Naive thymus-derived CD4-positive, alpha-beta T cell (primary cell): ENCODE measurements around the gene USP4. TPM values are rescaled to one million over a fixed set of nuclear protein-coding genes. Genes with fewer than 3 reads are reported as not detected.
"Not testable (repeated sequence)": the region's sequence is repeated elsewhere in the genome, so short reads cannot be mapped to it uniquely, and the experiment has no call there.

Experiments used
- ATAC-seq: fragments of 150-1000 bp; cut with Tn5 transposase; 2 replicates; pipeline ENCODE4 v1.10.0; 2021; ENCODE audit warnings: mild to moderate bottlenecking, moderate library complexity
- CTCF ChIA-PET: fragments of 350-600 bp; sonication (Branson Sonifier 250); formaldehyde crosslinking; loops from one replicate; lab custom pipeline; 2021; ENCODE audit warnings: antibody characterized with exemption; lab: Charles Lee
- POLR2A ChIA-PET: fragments of 350-600 bp; sonication (Branson Sonifier 250); formaldehyde crosslinking; loops from one replicate; lab custom pipeline; 2021; ENCODE audit warnings: antibody characterized with exemption, inconsistent platforms; lab: Charles Lee
- DNase-seq, 9 donors: peaks; one replicate each; pipeline versions ENCODE4 v3.0.0 to v3.0.0-alpha.2; 2020 to 2022; ENCODE audit warnings: mixed read lengths in 1 of 9
- H3K27ac ChIP-seq: one replicate; pipeline ENCODE4 v1.7.0; 2013; ENCODE audit warnings: mild to moderate bottlenecking, low read depth, low read length, moderate library complexity
- H3K27me3 ChIP-seq, 2 donors: one replicate each; pipeline ENCODE4 v1.7.0; 2013; ENCODE audit warnings: low read length in 2 of 2, mild to moderate bottlenecking in 2 of 2, moderate library complexity in 2 of 2; ENCODE audit not compliant: control insufficient read depth in 2 of 2, insufficient read depth in 2 of 2
- H3K36me3 ChIP-seq, 3 experiments: 1 replicate in 2 of 3; 2 replicates in 1 of 3; pipeline ENCODE4 v1.7.0; 2013; ENCODE audit warnings: low read length in 3 of 3, mild to moderate bottlenecking in 3 of 3, moderate library complexity in 1 of 3; ENCODE audit not compliant: insufficient read depth in 3 of 3, control insufficient read depth in 2 of 3
- H3K4me1 ChIP-seq, 2 donors: one replicate each; pipeline ENCODE4 v1.7.0; 2013; ENCODE audit warnings: low read length in 2 of 2, mild to moderate bottlenecking in 2 of 2, moderate library complexity in 1 of 2; ENCODE audit not compliant: control insufficient read depth in 2 of 2, insufficient read depth in 2 of 2
- H3K4me3 ChIP-seq: 2 replicates; pipeline ENCODE4 v1.7.0; 2013; ENCODE audit warnings: mild to moderate bottlenecking, low read length
- H3K9me3 ChIP-seq, 3 experiments: 1 replicate in 2 of 3; 2 replicates in 1 of 3; pipeline ENCODE4 v1.7.0; 2013; ENCODE audit warnings: low read length in 3 of 3; ENCODE audit not compliant: control insufficient read depth in 2 of 3
- H3K27ac Mint-ChIP-seq, 9 donors: one replicate each; pipeline ENCODE4 v1.8.0; 2020 to 2022; ENCODE audit warnings: mixed read lengths in 9 of 9, mild to moderate bottlenecking in 8 of 9, moderate library complexity in 5 of 9, inconsistent platforms in 2 of 9
- H3K27me3 Mint-ChIP-seq, 5 donors: one replicate each; pipeline ENCODE4 v1.8.0; 2021 to 2022; ENCODE audit warnings: mixed read lengths in 5 of 5, mild to moderate bottlenecking in 1 of 5
- H3K36me3 Mint-ChIP-seq, 5 donors: one replicate each; pipeline ENCODE4 v1.8.0; 2020 to 2022; ENCODE audit warnings: mixed read lengths in 5 of 5, mild to moderate bottlenecking in 3 of 5, inconsistent platforms in 1 of 5
- H3K4me1 Mint-ChIP-seq, 7 donors: one replicate each; pipeline ENCODE4 v1.8.0; 2020 to 2022; ENCODE audit warnings: mixed read lengths in 7 of 7, mild to moderate bottlenecking in 3 of 7, inconsistent platforms in 1 of 7
- H3K4me3 Mint-ChIP-seq, 10 donors: one replicate each; pipeline ENCODE4 v1.8.0; 2020 to 2022; ENCODE audit warnings: mild to moderate bottlenecking in 10 of 10, mixed read lengths in 10 of 10, moderate library complexity in 6 of 10, inconsistent platforms in 2 of 10
- H3K9me3 Mint-ChIP-seq, 11 donors: one replicate each; pipeline ENCODE4 v1.8.0; 2020 to 2022; ENCODE audit warnings: mixed read lengths in 11 of 11, mild to moderate bottlenecking in 4 of 11, inconsistent platforms in 1 of 11, moderate library complexity in 1 of 11
- intact Hi-C, 2 donors: fragments of 100-400 bp; cut with micrococcal nuclease; formaldehyde crosslinking; loops; one replicate each; pipeline ENCODE4 v1.15.1; 2023
- polyA plus RNA-seq, 2 donors: library from polyadenylated mRNA; unstranded; fragments of 300-500 nt; fragmentation: Illumina TruSeq; gene quantifications; one replicate each; pipeline ENCODE4 v1.2.3, GENCODE V29; 2021
- total RNA-seq, 6 experiments: library from RNA in 5 of 6; stranded (reverse) in 5 of 6; gene quantifications; 1 replicate in 5 of 6; 2 replicates in 1 of 6; pipeline ENCODE4 v1.2.3 and lab custom pipeline; 2021 to 2026

The USP4 gene
- total and polyA plus RNA-seq, 7 experiments from 2014 or later, result 54.6 to 135 (median 100) TPM

GRCh38 chr3:49333916-49334633 is 5.8 kb downstream of the USP4 start:
- no peak for DNase-seq
- Mint-ChIP-seq H3K36me3 (peaks cover 5 to 27% (median 24%) of the 10 kb centered on the region in 5 donors), H3K4me3 (peak overlapping the region in 2 of 10 donors; percentile 27 to 47), H3K4me1 (peaks cover 23 to 60% (median 44%) of the 10 kb centered on the region in 7 donors), H3K9me3 (peaks cover 0 to 1% (median 0%) of the 10 kb centered on the region in 11 donors), H3K27ac (peak overlapping the region; percentile 18 to 97 (median 94)), H3K27me3 (no peaks in the 10 kb centered on the region)
- Histone ChIP-seq H3K27me3 (no peaks in the 10 kb centered on the region), H3K36me3 (peaks cover 10 to 62% (median 15%) of the 10 kb centered on the region in 3 experiments), H3K4me1 (peaks cover 4 to 14% of the 10 kb centered on the region in 2 donors), H3K9me3 (no peaks in the 10 kb centered on the region), H3K27ac (peak overlapping the region; percentile 69), H3K4me3 (no peak overlapping the region)
- no peak for ATAC-seq
- ChIA-PET POLR2A (interaction anchor here (1.2 to 1.3 kb wide), 2 partner anchors 10 to 12 kb away, joined by 4 to 5 read pairs; no protein-coding TSS in a partner anchor), CTCF (interaction anchor here (0.6 to 1.9 kb wide), 3 partner anchors 19 to 115 kb away, joined by 3 to 9 read pairs (median 4); no protein-coding TSS in a partner anchor)
- intact Hi-C loops, result no loop called here

- H3K27ac ChIP-seq, result peak overlapping the region; percentile 69
- CTCF ChIA-PET, result interaction anchor here (0.6 to 0.9 kb wide), 4 partner anchors 111 to 905 kb away, joined by 3 to 6 read pairs (median 4); no protein-coding TSS in a partner anchor
- no peaks in the 10 kb centered on the region for H3K27me3 ChIP-seq
- H3K4me1 Mint-ChIP-seq, result peaks cover 15 to 56% (median 36%) of the 10 kb centered on the region in 7 donors
- ATAC-seq (peak; percentile 84), DNase-seq (peak in 7 of 9 donors; percentile 25 to 58 (median 38))
- intact Hi-C loops, result no loop called here
- H3K27ac Mint-ChIP-seq, result peak overlapping the region; percentile 81 to 97 (median 94)
- peaks cover 11 to 62% (median 15%) of the 10 kb centered on the region in 3 experiments for H3K36me3 ChIP-seq
- POLR2A ChIA-PET, result interaction anchor here (0.6 to 1.2 kb wide), 4 partner anchors 9 to 1415 kb away, joined by 3 to 4 read pairs (median 4); partner anchors contain the start of gene RHOA
- peak overlapping the region in 8 of 10 donors; percentile 47 to 73 (median 57) for H3K4me3 Mint-ChIP-seq
- H3K4me1 ChIP-seq, result peaks cover 3 to 12% of the 10 kb centered on the region in 2 donors
- H3K27me3 Mint-ChIP-seq, result no peaks in the 10 kb centered on the region
- peaks cover 5 to 30% (median 24%) of the 10 kb centered on the region in 5 donors for H3K36me3 Mint-ChIP-seq
- no peaks in the 10 kb centered on the region for H3K9me3 Mint-ChIP-seq
- no peaks in the 10 kb centered on the region for H3K9me3 ChIP-seq
- H3K4me3 ChIP-seq, result no peak overlapping the region
These were observed 6.8 kb downstream of the USP4 start for GRCh38 chr3:49333091-49333490.

- Histone ChIP-seq H3K36me3 (peaks cover 21 to 74% (median 34%) of the 10 kb centered on the region in 3 experiments), H3K4me3 (no peak overlapping the region), H3K4me1 (peaks cover 0 to 10% of the 10 kb centered on the region in 2 donors), H3K27me3 (no peaks in the 10 kb centered on the region), H3K27ac (no peak overlapping the region), H3K9me3 (no peaks in the 10 kb centered on the region)
- intact Hi-C loops, result no loop called here
- Mint-ChIP-seq H3K36me3 (peaks cover 4 to 35% (median 32%) of the 10 kb centered on the region in 5 donors), H3K4me3 (no peak overlapping the region), H3K9me3 (no peaks in the 10 kb centered on the region), H3K27me3 (no peaks in the 10 kb centered on the region), H3K4me1 (peaks cover 8 to 34% (median 21%) of the 10 kb centered on the region in 7 donors), H3K27ac (peak overlapping the region in 3 of 9 donors; percentile 25 to 80 (median 55))
- POLR2A ChIA-PET, result interaction anchor here (0.6 to 1.2 kb wide), 2 partner anchors 60 to 1373 kb away, joined by 3 to 4 read pairs; no protein-coding TSS in a partner anchor
- ATAC-seq (no peak), DNase-seq (no peak)
- CTCF ChIA-PET, result interaction anchor here (0.8 kb wide), 1 partner anchor 1483 kb away, joined by 5 read pairs; no protein-coding TSS in a partner anchor
These were observed 10.7 kb downstream of the USP4 start for GRCh38 chr3:49329186-49329585.

GRCh38 chr3:49328350-49328749 is 11.5 kb downstream of the USP4 start:
- H3K9me3 Mint-ChIP-seq, H3K27ac ChIP-seq, H3K9me3 ChIP-seq, H3K27me3 ChIP-seq, H3K4me1 ChIP-seq, H3K27me3 Mint-ChIP-seq, intact Hi-C loops, H3K4me3 Mint-ChIP-seq, ATAC-seq, H3K4me3 ChIP-seq, POLR2A ChIA-PET, DNase-seq: not testable (repeated sequence)
- CTCF ChIA-PET, result interaction anchor here (0.8 kb wide), 1 partner anchor 1483 kb away, joined by 5 read pairs; no protein-coding TSS in a partner anchor
- Mint-ChIP-seq H3K27ac (peak overlapping the region in 2 of 9 donors; percentile 29 to 59), H3K4me1 (peaks cover 5 to 28% (median 14%) of the 10 kb centered on the region in 7 donors), H3K36me3 (peaks cover 9 to 38% (median 32%) of the 10 kb centered on the region in 5 donors)
- H3K36me3 ChIP-seq, result peaks cover 29 to 76% (median 36%) of the 10 kb centered on the region in 3 experiments

- H3K9me3 Mint-ChIP-seq, result no peaks in the 10 kb centered on the region
- POLR2A ChIA-PET, result no interaction called here
- Histone ChIP-seq H3K4me3 (no peak overlapping the region), H3K4me1 (no peaks in the 10 kb centered on the region), H3K9me3 (no peaks in the 10 kb centered on the region), H3K36me3 (peaks cover 30 to 82% (median 39%) of the 10 kb centered on the region in 3 experiments), H3K27me3 (no peaks in the 10 kb centered on the region), H3K27ac (no peak overlapping the region)
- intact Hi-C loops, result no loop called here
- no peaks in the 10 kb centered on the region for H3K27me3 Mint-ChIP-seq
- DNase-seq, result no peak
- no peak overlapping the region for H3K27ac Mint-ChIP-seq
- H3K36me3 Mint-ChIP-seq, result peaks cover 9 to 39% (median 27%) of the 10 kb centered on the region in 5 donors
- H3K4me1 Mint-ChIP-seq, result peaks cover 0 to 21% (median 6%) of the 10 kb centered on the region in 7 donors
- H3K4me3 Mint-ChIP-seq, result no peak overlapping the region
- CTCF ChIA-PET, result no interaction called here
- ATAC-seq, result no peak
These were observed 12.4 kb downstream of the USP4 start for GRCh38 chr3:49327485-49327884.

- no peaks in the 10 kb centered on the region for H3K27me3 Mint-ChIP-seq
- intact Hi-C loops, result no loop called here
- Histone ChIP-seq H3K27me3 (no peaks in the 10 kb centered on the region), H3K36me3 (peaks cover 30 to 86% (median 39%) of the 10 kb centered on the region in 3 experiments), H3K4me1 (no peaks in the 10 kb centered on the region), H3K27ac (no peak overlapping the region), H3K4me3 (no peak overlapping the region), H3K9me3 (no peaks in the 10 kb centered on the region)
- CTCF ChIA-PET, result interaction anchor here (0.5 to 1.2 kb wide), 2 partner anchors 19 to 248 kb away, joined by 3 read pairs; no protein-coding TSS in a partner anchor
- peaks cover 9 to 56% (median 35%) of the 10 kb centered on the region in 5 donors for H3K36me3 Mint-ChIP-seq
- POLR2A ChIA-PET, result interaction anchor here (0.8 kb wide), 1 partner anchor 9 kb away, joined by 4 read pairs; no protein-coding TSS in a partner anchor
- H3K4me1 Mint-ChIP-seq, result peaks cover 2 to 17% (median 12%) of the 10 kb centered on the region in 7 donors
- H3K27ac Mint-ChIP-seq, result peak overlapping the region in 1 of 9 donors; percentile 46
- no peak for DNase-seq
- H3K9me3 Mint-ChIP-seq, result no peaks in the 10 kb centered on the region
- no peak for ATAC-seq
- no peak overlapping the region for H3K4me3 Mint-ChIP-seq
These were observed 15.1 kb downstream of the USP4 start for GRCh38 chr3:49324768-49325167.
